Measurements from ENCODE around the gene DHX34. TPM values are rescaled to one million over a fixed set of nuclear protein-coding genes. Genes with fewer than 3 reads are reported as not detected.
"Not testable (repeated sequence)": the region's sequence is repeated elsewhere in the genome, so short reads cannot be mapped to it uniquely, and the experiment has no call there.

The DHX34 gene
- total RNA-seq, 1 experiment from 2014 or later: 18.9 TPM

GRCh38 chr19:47315125-47315821 lies 33.8 kb upstream of the DHX34 start:
- Histone ChIP-seq H3K27me3 (no peaks in the 10 kb centered on the region), H3K4me1 (no peaks in the 10 kb centered on the region; the same call in 1 of the 2 replicates), H3K27ac (no peak overlapping the region), H3K4me3 (no peak overlapping the region), H3K36me3 (no peaks in the 10 kb centered on the region), H3K9me3 (replicated peaks) (no peaks in the 10 kb centered on the region)
- no peak for DNase-seq

GRCh38 chr19:47316513-47316912 lies 32.6 kb upstream of the DHX34 start:
- Histone ChIP-seq H3K4me3 (no peak overlapping the region), H3K27me3 (no peaks in the 10 kb centered on the region), H3K9me3 (replicated peaks) (no peaks in the 10 kb centered on the region), H3K36me3 (no peaks in the 10 kb centered on the region), H3K4me1 (no peaks in the 10 kb centered on the region), H3K27ac (no peak overlapping the region)
- DNase-seq: no peak

- H3K36me3 ChIP-seq: no peaks in the 10 kb centered on the region
- H3K27ac ChIP-seq: no peak overlapping the region
- H3K4me3 ChIP-seq: no peak overlapping the region
- no peak for DNase-seq
- H3K27me3 ChIP-seq: no peaks in the 10 kb centered on the region
- no peaks in the 10 kb centered on the region for H3K4me1 ChIP-seq
- no peaks in the 10 kb centered on the region for H3K9me3 ChIP-seq (replicated peaks)
These were observed 28.9 kb upstream of the DHX34 start for GRCh38 chr19:47319923-47320871.

- H3K4me1 ChIP-seq: no peaks in the 10 kb centered on the region
- no peaks in the 10 kb centered on the region for H3K27me3 ChIP-seq
- no peak overlapping the region for H3K27ac ChIP-seq
- no peaks in the 10 kb centered on the region for H3K36me3 ChIP-seq
- no peak for DNase-seq
- no peak overlapping the region for H3K4me3 ChIP-seq
- no peaks in the 10 kb centered on the region for H3K9me3 ChIP-seq (replicated peaks)
These were observed 27.5 kb upstream of the DHX34 start for GRCh38 chr19:47321630-47322029.

- H3K4me3 ChIP-seq: no peak overlapping the region
- H3K27me3 ChIP-seq: no peaks in the 10 kb centered on the region
- H3K4me1 ChIP-seq: no peaks in the 10 kb centered on the region
- no peaks in the 10 kb centered on the region for H3K36me3 ChIP-seq
- H3K9me3 ChIP-seq (replicated peaks): no peaks in the 10 kb centered on the region
- H3K27ac ChIP-seq: no peak overlapping the region
- no peak for DNase-seq
These were observed 27.1 kb upstream of the DHX34 start for GRCh38 chr19:47322058-47322457.

GRCh38 chr19:47323409-47323808 lies 25.7 kb upstream of the DHX34 start:
- no peaks in the 10 kb centered on the region for H3K27me3 ChIP-seq
- H3K27ac ChIP-seq: no peak overlapping the region
- DNase-seq: no peak
- H3K9me3 ChIP-seq (replicated peaks): no peaks in the 10 kb centered on the region
- H3K4me1 ChIP-seq: no peaks in the 10 kb centered on the region
- H3K36me3 ChIP-seq: no peaks in the 10 kb centered on the region
- no peak overlapping the region for H3K4me3 ChIP-seq

GRCh38 chr19:47323872-47324271 lies 25.2 kb upstream of the DHX34 start:
- no peaks in the 10 kb centered on the region for H3K4me1 ChIP-seq
- DNase-seq: no peak

GRCh38 chr19:47324502-47324901 lies 24.6 kb upstream of the DHX34 start:
- H3K4me1 ChIP-seq: no peaks in the 10 kb centered on the region
- no peaks in the 10 kb centered on the region for H3K9me3 ChIP-seq (replicated peaks)
- no peak for DNase-seq
- H3K27ac ChIP-seq: no peak overlapping the region
- H3K27me3 ChIP-seq: no peaks in the 10 kb centered on the region
- no peaks in the 10 kb centered on the region for H3K36me3 ChIP-seq
- no peak overlapping the region for H3K4me3 ChIP-seq

More at GRCh38 chr19:47323872-47324271, 25.2 kb upstream of the DHX34 start:
- no peaks in the 10 kb centered on the region for H3K9me3 ChIP-seq (replicated peaks)
- H3K36me3 ChIP-seq: no peaks in the 10 kb centered on the region
- H3K4me3 ChIP-seq: no peak overlapping the region
- H3K27me3 ChIP-seq: no peaks in the 10 kb centered on the region
- no peak overlapping the region for H3K27ac ChIP-seq

GRCh38 chr19:47330466-47330869 lies 18.6 kb upstream of the DHX34 start:
- H3K4me1 ChIP-seq: no peaks in the 10 kb centered on the region
- H3K27ac ChIP-seq: no peak overlapping the region
- H3K27me3 ChIP-seq: peaks cover 4% of the 10 kb centered on the region; the same call in 1 of the 2 replicates
- H3K36me3 ChIP-seq: no peaks in the 10 kb centered on the region
- H3K4me3 ChIP-seq: no peak overlapping the region
- H3K9me3 ChIP-seq (replicated peaks): no peaks in the 10 kb centered on the region
- DNase-seq: no peak

- no peaks in the 10 kb centered on the region for H3K4me1 ChIP-seq
- H3K27me3 ChIP-seq: peaks cover 4% of the 10 kb centered on the region; the same call in 1 of the 2 replicates
- no peak overlapping the region for H3K27ac ChIP-seq
These were observed 17.6 kb upstream of the DHX34 start for GRCh38 chr19:47331490-47331889.

GRCh38 chr19:47331931-47332547 lies 17.1 kb upstream of the DHX34 start, which contains the start of gene C5AR2:
C5AR2 (plus strand) TSS chr19:47332175; CDS start chr19:47340800, 8,625 bp downstream.
- DNase-seq: no peak
- Histone ChIP-seq H3K9me3 (replicated peaks) (no peaks in the 10 kb centered on the region), H3K27ac (no peak within 1 kb of the TSS)

More at GRCh38 chr19:47331490-47331889, 17.6 kb upstream of the DHX34 start:
- DNase-seq: no peak
- Histone ChIP-seq H3K4me3 (no peak overlapping the region), H3K36me3 (no peaks in the 10 kb centered on the region), H3K9me3 (replicated peaks) (no peaks in the 10 kb centered on the region)

GRCh38 chr19:47336765-47337718 lies 12.1 kb upstream of the DHX34 start:
- not testable (repeated sequence) for H3K9me3 ChIP-seq (replicated peaks); H3K4me3 ChIP-seq; H3K27ac ChIP-seq; DNase-seq; H3K4me1 ChIP-seq; H3K36me3 ChIP-seq; H3K27me3 ChIP-seq

More at GRCh38 chr19:47331931-47332547, 17.1 kb upstream of the DHX34 start, which contains the start of gene C5AR2:
- H3K4me3 ChIP-seq: no peak within 1 kb of the TSS
- no peaks in the 10 kb centered on the region for H3K36me3 ChIP-seq
- H3K27me3 ChIP-seq: peaks cover 4% of the 10 kb centered on the region; the same call in 1 of the 2 replicates
- H3K4me1 ChIP-seq: no peaks in the 10 kb centered on the region

GRCh38 chr19:47339196-47339880 lies 9.8 kb upstream of the DHX34 start:
- no peaks in the 10 kb centered on the region for H3K36me3 ChIP-seq
- H3K9me3 ChIP-seq (replicated peaks): no peaks in the 10 kb centered on the region
- H3K4me3 ChIP-seq: no peak overlapping the region
- no peak overlapping the region for H3K27ac ChIP-seq
- no peak for DNase-seq
- H3K27me3 ChIP-seq: no peaks in the 10 kb centered on the region; the same call in 1 of the 2 replicates
- H3K4me1 ChIP-seq: no peaks in the 10 kb centered on the region
